ENCODE results near the gene TBC1D3K.
"Not testable (repeated sequence)": the region's sequence is repeated elsewhere in the genome, so short reads cannot be mapped to it uniquely, and the experiment has no call there.

TBC1D3K gene

DNA sequence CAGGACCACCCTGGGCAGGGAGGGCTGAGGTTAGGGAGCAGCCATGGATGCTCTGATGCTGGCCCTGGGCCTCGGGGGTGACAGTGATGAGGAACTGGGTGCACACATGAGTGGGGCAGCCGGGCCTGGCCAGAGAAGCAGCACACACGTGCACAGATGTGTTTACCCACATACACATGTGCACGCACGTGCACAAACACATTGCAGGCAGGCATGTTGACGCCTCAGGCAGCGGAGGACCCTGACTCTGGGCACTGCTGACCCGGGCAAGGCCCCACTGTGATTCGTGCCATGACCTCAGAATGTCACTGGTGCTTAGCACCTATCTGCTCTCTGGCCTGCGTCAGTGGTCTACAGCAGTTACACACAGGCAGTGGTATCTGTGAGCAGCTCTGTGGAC lies at the start of gene TBC1D3K:
Gene TBC1D3K (plus strand): TSS at position 301 of the 400 bp plus-strand sequence. CDS start 1,585 bp downstream, outside the sequence.
- not testable (repeated sequence) for DNase-seq

DNA sequence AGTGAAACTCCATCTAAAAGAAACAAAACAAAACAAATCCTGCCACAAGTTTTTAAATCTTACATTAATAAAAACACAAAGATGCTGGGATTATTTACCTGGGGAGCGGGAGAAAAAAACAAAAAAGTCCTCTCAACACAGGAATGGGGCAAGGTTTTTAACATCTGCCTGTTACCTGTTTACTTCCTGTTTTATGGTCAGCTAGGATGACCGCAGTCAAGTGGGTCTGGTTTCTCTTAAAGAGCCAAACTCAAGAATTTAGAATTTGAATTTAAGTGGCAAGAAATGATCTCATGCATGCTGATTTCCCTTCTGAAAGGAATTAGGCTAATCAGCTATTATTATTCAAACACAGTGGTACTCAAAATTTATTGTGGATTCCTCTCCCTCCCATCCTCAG lies 39.7 kb upstream of the TBC1D3K start:
- no peak for DNase-seq

DNA sequence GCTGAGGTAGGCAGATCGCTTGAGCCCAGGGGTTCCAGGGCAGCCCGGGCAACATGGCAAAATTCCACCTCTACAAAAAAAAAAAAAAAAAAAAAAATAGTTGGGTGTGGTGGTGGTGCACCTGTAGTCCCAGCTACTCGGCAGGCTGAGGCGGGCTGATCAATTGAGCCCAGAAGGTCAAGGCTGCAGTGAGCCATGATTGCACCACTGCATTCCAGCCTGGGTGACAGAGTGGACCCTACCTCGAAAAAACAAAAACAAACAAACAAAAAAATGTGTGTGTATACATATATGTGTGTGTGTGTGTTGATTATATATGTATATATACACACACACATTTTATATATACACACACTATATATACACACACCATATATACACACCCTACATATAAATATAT lies 39.1 kb upstream of the TBC1D3K start:
- DNase-seq, result no peak

GRCh38 chr17:37888881-37889280 lies 35.3 kb upstream of the TBC1D3K start:
- no peak for DNase-seq

DNA sequence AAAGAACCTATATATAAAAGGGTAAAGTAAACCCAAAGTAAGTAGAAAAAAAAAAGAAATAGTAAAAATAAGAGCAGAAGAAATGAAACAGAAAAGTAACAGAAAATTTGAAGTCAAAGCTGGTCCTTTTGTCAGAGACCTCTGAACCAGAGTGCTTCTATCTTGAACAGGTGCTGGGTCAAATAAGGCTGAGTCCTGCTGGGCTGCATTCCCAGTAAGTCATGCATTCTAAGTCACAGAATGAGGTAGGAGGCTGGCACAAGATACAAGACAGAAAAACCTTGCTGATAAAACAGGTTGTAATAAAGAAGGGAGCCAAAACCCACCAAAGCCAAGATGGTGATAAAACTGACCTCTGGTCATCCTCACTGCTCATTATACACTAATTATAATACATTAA lies 27.3 kb upstream of the TBC1D3K start:
- not testable (repeated sequence) for DNase-seq

Measured in activated T-cell treated with anti-CD3 and anti-CD28 coated beads, Interleukin-2, amount 50 U/mL, for 48 hours (primary cell).